ENCODE measurements around the gene SLC25A13. TPM values are rescaled to one million over a fixed set of nuclear protein-coding genes. Genes with fewer than 3 reads are reported as not detected.
A peak's percentile ranks its signal among the peaks of the same experiment; 100 is the strongest.

Gene SLC25A13
- total and polyA plus RNA-seq, 9 of the 15 experiments (the other 6 are each of a cell fraction or from before 2014, with no cell fraction given) = 21.4 to 80.2 (median 58.7) TPM

- TF ChIP-seq ZC3H8 (IDR thresholded peaks at IDR 0.05) (no peak), TBL1XR1 (IDR thresholded peaks at IDR 0.05; ENCODE audit: low read length in 2 of 2) (peak in 1 of 2 experiments; percentile 78; a peak in 2 of 4 replicates), HEY1 (CRISPR knock-in tag; IDR thresholded peaks at IDR 0.05; ENCODE audit: borderline replicate concordance) (peak; percentile 73; the same call in 1 of the 2 replicates), NONO (IDR thresholded peaks at IDR 0.05; ENCODE audit: low read depth in 2 of 2, low read length in 1 of 2) (peak in 1 of 2 experiments; percentile 93; a peak in 2 of 4 replicates), GABPB1 (CRISPR knock-in tag; IDR thresholded peaks at IDR 0.05) (no peak), ID3 (CRISPR knock-in tag; IDR thresholded peaks at IDR 0.05) (no peak), ID3 (tag; IDR thresholded peaks at IDR 0.05) (no peak; the same call in 1 of the 2 replicates), JUN (IDR thresholded peaks at IDR 0.05; ENCODE audit: borderline replicate concordance, low read depth, low read length) (peak; percentile 96), JUN (CRISPR knock-in tag; IDR thresholded peaks at IDR 0.05; ENCODE audit: borderline replicate concordance) (no peak), ZBTB5 (IDR thresholded peaks at IDR 0.05) (no peak), AFF1 (IDR thresholded peaks at IDR 0.05; ENCODE audit: low read depth in 1 of 2, partially characterized antibody in 2 of 2) (peak; percentile 69 to 90), DNMT1 (IDR thresholded peaks at IDR 0.05) (0 out of 2 replicates have a peak, but pooled peaks have one; percentile 35), STAT5A (IDR thresholded peaks at IDR 0.05; ENCODE audit: borderline replicate concordance, low read length) (peak; percentile 63; the same call in 1 of the 2 replicates)
Observed at GRCh38 chr7:96236198-96237039, 85.5 kb downstream of the SLC25A13 start (continued).

All from K562 (cell line).